Epithelial cell of proximal tubule (primary cell): Measurements from ENCODE around the gene ARMC9. TPM values are rescaled to one million over a fixed set of nuclear protein-coding genes. Genes with fewer than 3 reads are reported as not detected.

Experiments
- DNase-seq: peaks from one replicate; pipeline ENCODE4 v3.0.0-alpha.2; 2011; ENCODE audit warnings: low read depth
- H3K4me3 ChIP-seq: 2 replicates; pipeline ENCODE4 v1.5.1; 2011; ENCODE audit warnings: low read depth, mild to moderate bottlenecking, low read length
- total RNA-seq: library from RNA; depleted of rRNA; stranded (reverse); fragments of >200 nt; gene quantifications from 2 replicates; pipeline ENCODE4 v1.2.3, GENCODE V29; 2015
- TF ChIP-seq, protein P1 (sequence below): conservative IDR thresholded peaks from 2 replicates; pipeline ENCODE4 v1.5.1; 2012; ENCODE audit warnings: low read depth, mild to moderate bottlenecking, low read length

Gene ARMC9, protein sequence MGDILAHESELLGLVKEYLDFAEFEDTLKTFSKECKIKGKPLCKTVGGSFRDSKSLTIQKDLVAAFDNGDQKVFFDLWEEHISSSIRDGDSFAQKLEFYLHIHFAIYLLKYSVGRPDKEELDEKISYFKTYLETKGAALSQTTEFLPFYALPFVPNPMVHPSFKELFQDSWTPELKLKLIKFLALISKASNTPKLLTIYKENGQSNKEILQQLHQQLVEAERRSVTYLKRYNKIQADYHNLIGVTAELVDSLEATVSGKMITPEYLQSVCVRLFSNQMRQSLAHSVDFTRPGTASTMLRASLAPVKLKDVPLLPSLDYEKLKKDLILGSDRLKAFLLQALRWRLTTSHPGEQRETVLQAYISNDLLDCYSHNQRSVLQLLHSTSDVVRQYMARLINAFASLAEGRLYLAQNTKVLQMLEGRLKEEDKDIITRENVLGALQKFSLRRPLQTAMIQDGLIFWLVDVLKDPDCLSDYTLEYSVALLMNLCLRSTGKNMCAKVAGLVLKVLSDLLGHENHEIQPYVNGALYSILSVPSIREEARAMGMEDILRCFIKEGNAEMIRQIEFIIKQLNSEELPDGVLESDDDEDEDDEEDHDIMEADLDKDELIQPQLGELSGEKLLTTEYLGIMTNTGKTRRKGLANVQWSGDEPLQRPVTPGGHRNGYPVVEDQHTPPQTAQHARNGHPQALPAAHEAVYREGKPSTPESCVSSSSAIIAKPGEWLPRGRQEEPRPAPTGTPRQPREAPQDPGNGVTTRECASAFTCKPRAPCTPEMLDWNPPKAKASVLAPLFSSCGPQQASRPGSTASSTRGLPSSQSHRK
- 12.6 and 21.3 TPM in 2 replicates for total RNA-seq

DNA sequence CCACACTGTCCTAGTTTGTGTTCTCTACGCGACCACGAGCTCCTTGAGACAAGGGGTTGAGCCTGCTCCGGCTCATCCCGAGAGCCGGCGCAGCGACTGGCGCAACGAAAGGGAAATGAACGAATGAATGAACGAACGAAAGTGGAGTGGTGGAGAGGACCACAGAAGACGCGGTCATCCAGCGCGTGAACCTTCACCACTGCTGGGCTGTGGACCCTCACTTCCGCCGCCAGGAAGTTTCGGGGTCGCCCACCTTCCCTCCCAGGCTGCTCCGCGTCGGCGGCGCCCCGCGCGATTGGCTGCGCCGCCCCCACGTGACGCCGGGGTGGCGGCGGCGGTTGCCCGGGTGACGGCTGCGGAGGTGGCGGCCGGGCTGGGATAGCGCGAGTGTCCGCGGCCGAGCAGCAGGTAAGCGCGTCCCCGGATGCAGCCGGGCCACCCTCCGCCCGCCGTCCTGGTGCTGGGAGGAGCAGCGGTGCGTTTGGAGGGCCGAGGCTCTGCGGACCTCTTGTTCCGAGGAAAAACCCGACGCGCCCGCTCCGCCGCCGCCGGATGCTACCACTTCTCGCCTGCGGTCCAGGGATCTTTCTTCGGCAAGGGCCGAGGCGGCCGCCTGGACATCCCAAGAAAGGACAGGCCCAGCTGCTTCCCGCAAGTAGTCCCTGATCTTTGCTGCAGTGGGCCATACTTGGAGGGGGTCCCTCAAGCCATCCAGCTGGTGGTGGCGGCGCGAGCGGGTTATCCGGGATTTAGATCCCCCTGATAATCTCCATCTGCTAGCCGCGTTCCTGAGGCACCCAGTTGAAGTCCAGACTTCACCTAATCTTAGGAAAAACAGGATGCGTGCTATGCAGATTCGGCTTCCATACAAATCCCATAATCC, at the start of gene ARMC9:
Gene ARMC9, plus strand, starts transcription at position 341 of the 883 bp plus-strand sequence. CDS start 7,608 bp downstream, outside the sequence.
- no peak for DNase-seq
- TF ChIP-seq, protein P1, sequence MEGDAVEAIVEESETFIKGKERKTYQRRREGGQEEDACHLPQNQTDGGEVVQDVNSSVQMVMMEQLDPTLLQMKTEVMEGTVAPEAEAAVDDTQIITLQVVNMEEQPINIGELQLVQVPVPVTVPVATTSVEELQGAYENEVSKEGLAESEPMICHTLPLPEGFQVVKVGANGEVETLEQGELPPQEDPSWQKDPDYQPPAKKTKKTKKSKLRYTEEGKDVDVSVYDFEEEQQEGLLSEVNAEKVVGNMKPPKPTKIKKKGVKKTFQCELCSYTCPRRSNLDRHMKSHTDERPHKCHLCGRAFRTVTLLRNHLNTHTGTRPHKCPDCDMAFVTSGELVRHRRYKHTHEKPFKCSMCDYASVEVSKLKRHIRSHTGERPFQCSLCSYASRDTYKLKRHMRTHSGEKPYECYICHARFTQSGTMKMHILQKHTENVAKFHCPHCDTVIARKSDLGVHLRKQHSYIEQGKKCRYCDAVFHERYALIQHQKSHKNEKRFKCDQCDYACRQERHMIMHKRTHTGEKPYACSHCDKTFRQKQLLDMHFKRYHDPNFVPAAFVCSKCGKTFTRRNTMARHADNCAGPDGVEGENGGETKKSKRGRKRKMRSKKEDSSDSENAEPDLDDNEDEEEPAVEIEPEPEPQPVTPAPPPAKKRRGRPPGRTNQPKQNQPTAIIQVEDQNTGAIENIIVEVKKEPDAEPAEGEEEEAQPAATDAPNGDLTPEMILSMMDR = no peak
- H3K4me3 ChIP-seq = peak within 1 kb of the TSS; percentile 98

DNA sequence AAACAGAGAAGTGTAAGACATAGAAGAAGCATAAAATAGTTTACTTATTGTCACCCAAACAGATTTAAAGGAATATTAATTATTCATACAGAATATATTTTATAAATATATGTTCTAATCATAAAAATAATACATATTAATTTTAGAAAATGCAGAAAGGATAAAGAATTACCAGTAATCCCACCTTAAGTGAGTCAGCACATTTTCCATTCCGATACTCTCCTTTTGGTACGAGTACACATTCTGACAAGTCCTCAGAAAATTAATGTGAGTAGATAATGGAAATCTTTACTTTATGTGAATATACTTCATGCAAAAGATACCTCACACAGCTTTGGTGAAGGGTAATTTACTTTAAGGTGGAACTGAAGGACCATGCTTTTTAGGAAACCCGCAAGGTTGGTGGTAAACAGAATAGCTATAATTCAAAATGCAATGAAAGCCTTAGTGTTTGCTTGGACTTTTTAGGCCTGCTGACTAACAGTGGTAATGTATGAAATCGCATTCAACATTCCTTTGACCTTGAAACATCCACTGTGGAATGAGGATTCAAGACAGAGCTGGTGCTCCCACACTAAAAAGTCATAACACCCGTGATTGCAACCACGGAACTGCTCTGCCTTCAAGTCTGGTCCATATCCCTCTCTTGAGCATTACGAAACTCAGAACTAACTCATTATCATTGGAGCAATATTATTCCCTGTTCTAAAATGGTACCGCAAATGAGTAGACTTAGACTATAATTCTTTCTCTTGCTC, 45.5 kb upstream of the ARMC9 start:
- DNase-seq = no peak
- no peak overlapping the region for H3K4me3 ChIP-seq
- TF ChIP-seq, protein P1 = no peak

DNA sequence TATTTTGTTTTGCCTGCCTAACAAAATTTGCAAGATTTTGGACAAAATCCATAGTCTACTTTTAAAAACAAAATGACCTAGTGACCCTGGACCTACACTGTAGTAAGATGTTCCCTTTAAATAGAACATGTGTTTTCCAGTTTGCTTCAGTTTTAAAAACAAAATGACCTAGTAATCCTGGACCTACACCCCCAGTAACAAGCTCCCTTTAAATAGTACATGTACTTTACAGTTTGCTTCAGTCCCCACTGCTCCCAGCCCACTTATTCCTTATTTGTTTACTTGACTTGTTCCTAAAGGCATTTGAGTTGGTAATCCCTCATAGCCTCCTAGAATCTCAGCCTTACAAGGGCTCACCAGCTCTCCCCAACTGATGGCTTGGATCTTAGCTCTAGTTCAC, 39.1 kb upstream of the ARMC9 start:
- TF ChIP-seq, protein P1 = no peak
- DNase-seq = no peak
- no peak overlapping the region for H3K4me3 ChIP-seq

DNA sequence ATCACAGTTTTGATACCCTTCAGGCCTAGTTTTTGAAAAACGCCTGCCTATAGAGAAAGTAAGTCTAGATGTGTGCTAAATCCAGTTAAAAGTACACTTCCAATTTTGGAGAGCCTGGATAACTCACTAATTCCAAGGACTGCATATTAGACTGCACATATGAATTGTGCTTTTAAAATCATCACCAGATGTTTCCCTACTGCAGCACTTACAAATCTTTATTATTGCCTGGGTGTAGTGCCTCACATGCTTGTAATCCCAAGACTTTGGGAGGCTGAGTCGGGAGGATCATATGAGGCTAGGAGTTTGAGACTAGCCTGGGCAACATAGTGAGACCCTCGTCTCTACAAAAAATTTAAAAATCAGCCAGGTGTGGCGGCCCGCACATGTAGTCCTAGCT, 37.7 kb upstream of the ARMC9 start:
- DNase-seq = no peak
- H3K4me3 ChIP-seq = no peak overlapping the region
- TF ChIP-seq, protein P1 = no peak

DNA sequence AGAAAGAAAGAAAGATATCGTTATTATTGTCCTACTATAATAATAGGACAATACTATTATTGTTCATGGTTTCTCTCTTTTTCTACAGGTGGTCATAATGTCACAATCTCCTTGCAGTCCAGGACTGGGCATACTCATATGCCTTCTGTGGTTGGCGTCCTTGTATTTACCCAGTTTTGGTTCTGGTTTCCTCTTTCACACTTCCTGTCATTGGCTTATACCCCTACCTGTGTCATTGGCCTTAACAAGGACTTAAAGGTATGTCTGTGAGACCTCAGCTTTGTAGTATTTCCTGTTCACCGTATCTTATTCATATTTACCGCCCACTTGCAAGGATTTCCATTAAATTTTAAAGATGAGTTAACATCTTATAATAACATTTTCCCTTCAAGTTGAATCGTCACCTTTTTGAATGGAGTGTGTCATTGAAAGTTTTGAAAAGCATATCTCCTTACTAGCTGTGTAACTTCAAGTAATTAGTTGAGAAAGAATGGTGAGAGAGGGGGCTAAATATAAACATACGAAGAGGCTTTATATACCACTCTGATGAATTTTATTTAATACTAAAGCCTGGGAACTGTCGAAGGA, 37.1 kb upstream of the ARMC9 start:
- TF ChIP-seq, protein P1 = no peak
- H3K4me3 ChIP-seq = no peak overlapping the region
- no peak for DNase-seq
